IMR-90 (cell line): ENCODE measurements around the gene TYMS. TPM values are rescaled to one million over a fixed set of nuclear protein-coding genes. Genes with fewer than 3 reads are reported as not detected.

Experiments used
- ATAC-seq: fragments of 200-7000 bp; cut with Tn5 transposase; 2 replicates; pipeline ENCODE4 v1.9.1; 2020; ENCODE audit warnings: low read depth, mild to moderate bottlenecking, moderate library complexity
- BruUV-seq: library from RNA; stranded (reverse); fragments of 400-500 nt; replicated peaks from 2 replicates; lab custom pipeline; 2021; lab: Mats Ljungman, UMichigan
- CTCF ChIA-PET: fragments of 300-600 bp; formaldehyde crosslinking; extraction: SDS; loops from one replicate; lab custom pipeline; 2021; ENCODE audit warnings: antibody characterized with exemption; lab: Yijun Ruan, JAX
- POLR2A ChIA-PET: fragments of 300-600 bp; sonication (Branson Sonifier 250); formaldehyde crosslinking; loops from one replicate; lab custom pipeline; 2022; ENCODE audit warnings: antibody characterized with exemption; ENCODE audit not compliant: unreplicated experiment; lab: Charles Lee
- DNase-seq: peaks from one replicate; pipeline ENCODE4 v3.0.0; 2013
- H2AFZ ChIP-seq: replicated peaks from 2 replicates; pipeline ENCODE3; 2013; ENCODE audit warnings: low read length, mild to moderate bottlenecking; ENCODE audit not compliant: poor library complexity
- H2AK5ac ChIP-seq: 2 replicates; pipeline ENCODE4 v1.6.1; 2013; ENCODE audit warnings: low read depth, low read length, inconsistent platforms
- H2AK9ac ChIP-seq: replicated peaks from 2 replicates; pipeline ENCODE3; 2013; ENCODE audit warnings: mild to moderate bottlenecking, low read depth, low read length, moderate library complexity; ENCODE audit not compliant: poor library complexity
- H2BK120ac ChIP-seq: 2 replicates; pipeline ENCODE4 v1.6.1; 2013; ENCODE audit warnings: low read depth, low read length, inconsistent platforms
- H2BK15ac ChIP-seq: 3 replicates; pipeline ENCODE4 v1.6.1; 2013; ENCODE audit warnings: low read depth, low read length, inconsistent platforms
- H2BK20ac ChIP-seq: 2 replicates; pipeline ENCODE4 v1.6.1; 2013; ENCODE audit warnings: low read depth, mild to moderate bottlenecking, inconsistent platforms, low read length, moderate library complexity
- H2BK5ac ChIP-seq: 2 replicates; pipeline ENCODE4 v1.6.1; 2013; ENCODE audit warnings: mild to moderate bottlenecking, low read depth, low read length, inconsistent platforms; ENCODE audit not compliant: poor library complexity, severe bottlenecking
- H3K14ac ChIP-seq: replicated peaks from 2 replicates; pipeline ENCODE4 v1.6.1; 2013; ENCODE audit warnings: low read depth, low read length, inconsistent platforms
- H3K18ac ChIP-seq: 2 replicates; pipeline ENCODE4 v1.6.1; 2013; ENCODE audit warnings: low read depth, low read length, control low read depth
- H3K23ac ChIP-seq: 2 replicates; pipeline ENCODE4 v1.6.1; 2013; ENCODE audit warnings: low read depth, low read length, inconsistent platforms
- H3K27ac ChIP-seq: 2 replicates; pipeline ENCODE4 v1.5.1; 2013; ENCODE audit warnings: mild to moderate bottlenecking, control low read depth, low read length; ENCODE audit not compliant: insufficient read depth
- H3K27me3 ChIP-seq: 2 replicates; pipeline ENCODE4 v1.6.1; 2013; ENCODE audit warnings: low read length; ENCODE audit not compliant: control insufficient read depth, insufficient read depth
- H3K36me3 ChIP-seq: 2 replicates; pipeline ENCODE4 v1.6.1; 2013; ENCODE audit warnings: low read length, mixed read lengths; ENCODE audit not compliant: control insufficient read depth, insufficient read depth
- H3K4ac ChIP-seq: 2 replicates; pipeline ENCODE4 v1.6.1; 2013; ENCODE audit warnings: low read depth, low read length, inconsistent platforms
- H3K4me1 ChIP-seq: 2 replicates; pipeline ENCODE4 v1.6.1; 2013; ENCODE audit warnings: low read length, mixed read lengths; ENCODE audit not compliant: control insufficient read depth, insufficient read depth
- H3K4me2 ChIP-seq: 2 replicates; pipeline ENCODE4 v1.6.1; 2013; ENCODE audit warnings: low read depth, mild to moderate bottlenecking, control low read depth, low read length, moderate library complexity
- H3K4me3 ChIP-seq: 2 replicates; pipeline ENCODE4 v1.5.1; 2013; ENCODE audit warnings: low read depth, mild to moderate bottlenecking, control low read depth, low read length, moderate library complexity; ENCODE audit not compliant: insufficient read depth
- H3K56ac ChIP-seq: 2 replicates; pipeline ENCODE4 v1.6.1; 2013; ENCODE audit warnings: low read length, inconsistent platforms; ENCODE audit not compliant: insufficient read depth; ENCODE audit errors: extremely low read depth
- H3K79me1 ChIP-seq, 2 experiments: 2 replicates each; pipeline ENCODE4 v1.6.1; 2013; ENCODE audit warnings: low read length in 2 of 2, inconsistent platforms in 1 of 2, low read depth in 1 of 2
- H3K9ac ChIP-seq: 2 replicates; pipeline ENCODE4 v1.6.1; 2013; ENCODE audit warnings: low read depth, low read length, control low read depth
- H3K9me1 ChIP-seq: 2 replicates; pipeline ENCODE4 v1.6.1; 2013; ENCODE audit warnings: low read length, inconsistent platforms; ENCODE audit not compliant: insufficient read depth
- H3K9me3 ChIP-seq: 2 replicates; pipeline ENCODE4 v1.6.1; 2013; ENCODE audit warnings: low read length; ENCODE audit not compliant: control insufficient read depth, insufficient read depth
- H4K20me1 ChIP-seq: 2 replicates; pipeline ENCODE4 v1.6.1; 2013; ENCODE audit warnings: low read length, inconsistent platforms; ENCODE audit not compliant: insufficient read depth
- H4K5ac ChIP-seq: 2 replicates; pipeline ENCODE4 v1.6.1; 2013; ENCODE audit warnings: mild to moderate bottlenecking, low read depth, low read length, control low read depth
- H4K8ac ChIP-seq, 2 experiments: 2 replicates each; pipeline ENCODE4 v1.6.1; 2013; ENCODE audit warnings: low read depth in 2 of 2, low read length in 2 of 2, control low read depth in 1 of 2, inconsistent platforms in 1 of 2
- H4K91ac ChIP-seq: 2 replicates; pipeline ENCODE4 v1.6.1; 2013; ENCODE audit warnings: low read depth, low read length, inconsistent platforms; ENCODE audit not compliant: insufficient read depth
- MAFK ChIP-seq: IDR thresholded peaks from 2 replicates; pipeline ENCODE4 v1.6.1; 2012; ENCODE audit warnings: low read depth, low read length, improper control_type of control experiment
- MAZ ChIP-seq: IDR thresholded peaks from 2 replicates; pipeline ENCODE4 v1.6.1; 2012; ENCODE audit warnings: low read depth, mild to moderate bottlenecking, low read length, improper control_type of control experiment, moderate library complexity, borderline replicate concordance
- NFE2L2 ChIP-seq: fragments of 150-350 bp; IDR thresholded peaks from 2 replicates; pipeline ENCODE4 v1.6.1; 2016; ENCODE audit warnings: low read depth, mild to moderate bottlenecking, low read length
- WGBS, 2 experiments: methylation state at CpG; one replicate each; pipeline versions ENCODE4 v1.1.5 to v1.1.7; 2013; ENCODE audit warnings: missing lambda C conversion rate in 2 of 2; ENCODE audit not compliant: insufficient read length in 1 of 2; ENCODE audit errors: extremely low coverage in 2 of 2; 5-methylcytosine and 5-hydroxymethylcytosine counted together
- dilution Hi-C: fragments of 300-500 bp; cut with HindIII; formaldehyde crosslinking; loops from one replicate; pipeline ENCODE4 v1.14.3; 2018; ENCODE audit warnings: low sequenced_read_pairs; ENCODE audit not compliant: unreplicated experiment
- in situ Hi-C: fragments of 300-500 bp; cut with MboI; formaldehyde crosslinking; loops from 3 replicates; pipeline ENCODE4 v1.14.3; 2019; ENCODE audit warnings: low sequenced_read_pairs, inconsistent platforms, mixed read lengths
- intact Hi-C: fragments of 100-400 bp; cut with micrococcal nuclease; formaldehyde crosslinking; loops from 2 replicates; pipeline ENCODE4 v1.10.0; 2022
- polyA plus RNA-seq, 3 experiments: library from polyadenylated mRNA; depleted of rRNA; stranded (reverse); fragments of >200 nt; gene quantifications; 2 replicates each; pipeline ENCODE4 v1.2.3, GENCODE V29; 2012; ENCODE audit warnings: low replicate concordance in 1 of 3
- total RNA-seq: library from RNA; depleted of rRNA; stranded (reverse); fragments of >200 nt; gene quantifications from 2 replicates; pipeline ENCODE4 v1.2.3, GENCODE V29; 2012

The TYMS gene
- total and polyA plus RNA-seq, 2 of the 4 experiments (the other 2 are of a cell fraction): 28.3 to 92.2 TPM

DNA sequence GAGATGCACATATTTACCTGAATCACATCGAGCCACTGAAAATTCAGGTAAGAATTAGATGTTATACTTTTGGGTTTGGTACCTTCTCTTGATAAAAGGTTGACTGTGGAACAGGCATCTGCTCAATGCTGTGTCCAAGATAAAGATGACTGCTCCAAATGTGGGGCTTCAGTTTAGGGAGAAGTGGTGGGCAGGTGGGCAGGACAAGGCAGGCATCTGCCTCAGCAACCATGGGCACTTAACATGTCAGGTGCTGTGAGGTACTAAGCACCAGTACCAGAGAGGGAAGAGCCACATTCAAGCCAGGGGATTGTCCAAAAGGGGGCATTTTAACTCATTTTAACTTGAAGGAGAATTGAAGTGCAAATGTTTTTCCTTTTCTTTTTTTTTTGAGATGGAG, 14.0 kb downstream of the TYMS start:
- CTCF ChIA-PET: interaction anchor here (0.9 kb wide), 1 partner anchor 42 kb away, joined by 3 read pairs; no protein-coding TSS in a partner anchor
- H3K4me1 ChIP-seq: no peaks in the 10 kb centered on the region
- DNase-seq: no peak
- no peak overlapping the region for H3K56ac ChIP-seq
- ATAC-seq: no peak
- BruUV-seq: no TSS peak
- no peak overlapping the region for H3K27ac ChIP-seq
- no peak overlapping the region for H4K91ac ChIP-seq
- no peak overlapping the region for H3K18ac ChIP-seq
- no peaks in the 10 kb centered on the region for H3K27me3 ChIP-seq
- H2AK9ac ChIP-seq: no peak overlapping the region
- no peaks in the 10 kb centered on the region for H3K9me1 ChIP-seq
- in situ Hi-C loops: no loop called here
- no peaks in the 10 kb centered on the region for H3K9me3 ChIP-seq
- no peak overlapping the region for H3K4me2 ChIP-seq
- H4K20me1 ChIP-seq: peaks cover 1% of the 10 kb centered on the region
- H2AFZ ChIP-seq: no peak overlapping the region
- no peak overlapping the region for H2BK5ac ChIP-seq
- no peak overlapping the region for H3K9ac ChIP-seq
- POLR2A ChIA-PET: no interaction called here
- no peak overlapping the region for H3K4me3 ChIP-seq
- H2BK20ac ChIP-seq: no peak overlapping the region
- no peak overlapping the region for H2BK15ac ChIP-seq
- H3K79me1 ChIP-seq: peaks cover 3 to 22% of the 10 kb centered on the region in 2 experiments
- no CpG with 5 or more reads among the region's 1 CpG for WGBS, 2 experiments
- no peak overlapping the region for H4K5ac ChIP-seq
- peaks cover 38% of the 10 kb centered on the region for H3K36me3 ChIP-seq
- H2AK5ac ChIP-seq: no peak overlapping the region
- H3K23ac ChIP-seq: no peak overlapping the region
- TF ChIP-seq MAFK (no peak), MAZ (no peak), NFE2L2 (no peak)
- no peak overlapping the region for H3K4ac ChIP-seq
- no peak overlapping the region for H3K14ac ChIP-seq
- H4K8ac ChIP-seq: no peak overlapping the region
- dilution Hi-C loops: no loop called here
- H2BK120ac ChIP-seq: no peak overlapping the region
- intact Hi-C loops: no loop called here
